K562 (cell line): ENCODE data around the gene SGMS1. TPM values are rescaled to one million over a fixed set of nuclear protein-coding genes. Genes with fewer than 3 reads are reported as not detected.

Experiments used
- ATAC-seq: fragments of 200-7000 bp; cut with Tn5 transposase; 3 replicates; pipeline ENCODE4 v1.9.1; 2020; ENCODE audit warnings: moderate library complexity
- BruUV-seq: library from RNA; stranded (reverse); fragments of 400-500 nt; replicated peaks from 2 replicates; lab custom pipeline; 2021; lab: Mats Ljungman, UMichigan
- CTCF ChIA-PET: fragments of 300-600 bp; formaldehyde crosslinking; extraction: SDS; loops from one replicate; lab custom pipeline; 2021; ENCODE audit warnings: low intra/inter-chr PET ratio; lab: Yijun Ruan, JAX
- POLR2A ChIA-PET: fragments of 300-600, 350-650 bp; sonication (Branson Sonifier 250); formaldehyde crosslinking; extraction: SDS; loops from one replicate; lab custom pipeline; 2021; ENCODE audit warnings: antibody characterized with exemption, inconsistent platforms; lab: Yijun Ruan, JAX
- DNase-seq, 4 experiments: peaks; one replicate each; pipeline versions ENCODE4 v3.0.0 to v3.0.0-alpha.2; 2011 to 2018; ENCODE audit warnings: low spot score in 3 of 4, mixed read lengths in 3 of 4; ENCODE audit errors: extremely low read depth in 1 of 4
- FAIRE-seq: peaks from 2 replicates; lab custom pipeline; 2011; peaks lifted over from hg19 to GRCh38; lab: Jason Lieb, UNC
- H2AFZ ChIP-seq: 2 replicates; pipeline ENCODE4 v1.6.0; 2011; ENCODE audit warnings: low read depth, low read length, control low read depth, inconsistent platforms
- H3K27ac ChIP-seq: fragments of 200-600 bp; 3 replicates; pipeline ENCODE4 v1.8.0; 2011; ENCODE audit warnings: low read depth, mild to moderate bottlenecking, control low read depth, inconsistent platforms, low read length, moderate library complexity, mixed read lengths; ENCODE audit errors: extremely low read depth
- H3K27me3 ChIP-seq, 2 experiments: fragments of 300-600 bp in 1 of 2; 2 replicates in 1 of 2; 3 replicates in 1 of 2; pipeline versions ENCODE4 v1.6.0 to v1.8.0; 2011; ENCODE audit warnings: inconsistent platforms in 2 of 2, low read length in 2 of 2, mild to moderate bottlenecking in 1 of 2, mixed read lengths in 1 of 2, moderate library complexity in 1 of 2; ENCODE audit not compliant: control insufficient read depth in 2 of 2, insufficient read depth in 2 of 2
- H3K36me3 ChIP-seq: fragments of 300-600 bp; 3 replicates; pipeline ENCODE4 v1.8.0; 2011; ENCODE audit warnings: mild to moderate bottlenecking, low read length, inconsistent platforms; ENCODE audit not compliant: control insufficient read depth, insufficient read depth
- H3K4me1 ChIP-seq, 2 experiments: fragments of 200-600 bp in 1 of 2; replicated peaks in 1 of 2; 2 replicates in 1 of 2; 3 replicates in 1 of 2; pipeline versions ENCODE4 v1.5.1 to v1.8.0; 2011; ENCODE audit warnings: inconsistent platforms in 2 of 2, low read length in 2 of 2, mild to moderate bottlenecking in 1 of 2, mixed read lengths in 1 of 2, moderate library complexity in 1 of 2; ENCODE audit not compliant: control insufficient read depth in 2 of 2, insufficient read depth in 2 of 2
- H3K4me2 ChIP-seq: 2 replicates; pipeline ENCODE4 v1.6.1; 2011; ENCODE audit warnings: low read length, control low read depth, inconsistent platforms, mixed read lengths; ENCODE audit not compliant: insufficient read depth
- H3K4me3 ChIP-seq: fragments of 200-600 bp; sonication (generic), shearing (Covaris generic); 2 replicates; pipeline ENCODE4 v1.5.1; 2016; ENCODE audit warnings: control low read depth, inconsistent platforms
- H3K79me2 ChIP-seq: fragments of 200-600 bp; 3 replicates; pipeline ENCODE4 v1.8.0; 2011; ENCODE audit warnings: low read length, inconsistent platforms; ENCODE audit not compliant: control insufficient read depth, insufficient read depth
- H3K9ac ChIP-seq, 2 experiments: 2 replicates each; pipeline versions ENCODE4 v1.6.0 to v1.6.1; 2011; ENCODE audit warnings: low read depth in 2 of 2, low read length in 2 of 2, control low read depth in 1 of 2, inconsistent platforms in 1 of 2, mild to moderate bottlenecking in 1 of 2, mixed read lengths in 1 of 2; ENCODE audit not compliant: insufficient read depth in 1 of 2
- H3K9me1 ChIP-seq: one replicate; pipeline ENCODE4 v1.6.0; 2011; ENCODE audit warnings: inconsistent platforms, mild to moderate bottlenecking, low read length, moderate library complexity; ENCODE audit not compliant: control insufficient read depth, insufficient read depth
- H3K9me3 ChIP-seq: replicated peaks from 2 replicates; pipeline ENCODE4 v1.5.1; 2011; ENCODE audit warnings: low read depth, low read length, inconsistent platforms; ENCODE audit not compliant: control insufficient read depth, insufficient read depth
- H4K20me1 ChIP-seq: replicated peaks from 2 replicates; pipeline ENCODE4 v1.6.1; 2011; ENCODE audit warnings: low read length, inconsistent platforms, mixed read lengths; ENCODE audit not compliant: control insufficient read depth, insufficient read depth
- CEBPB ChIP-seq: fragments of 450-650 bp; IDR thresholded peaks from 2 replicates; pipeline ENCODE4 v1.6.1; 2016; ENCODE audit warnings: missing genetic modification characterization, missing compliant biosample characterization
- FOXK2 ChIP-seq, 2 experiments: fragments of 450-650 bp; IDR thresholded peaks in 1 of 2; conservative IDR thresholded peaks in 1 of 2; 2 replicates each; pipeline ENCODE4 v1.6.1; 2016; ENCODE audit warnings: low read depth in 2 of 2, mild to moderate bottlenecking in 1 of 2
- POLR2B ChIP-seq: fragments of 450-650 bp; IDR thresholded peaks from 2 replicates; pipeline ENCODE4 v1.6.1; 2018; ENCODE audit warnings: low read depth; ENCODE audit not compliant: partially characterized antibody
- TAF15 ChIP-seq: fragments of 200-400 bp; formaldehyde crosslinking; IDR thresholded peaks from 2 replicates; pipeline ENCODE4 v1.6.1; 2017; ENCODE audit warnings: mild to moderate bottlenecking, low read depth, low read length, moderate library complexity
- TEAD1 ChIP-seq, 2 experiments: fragments of 450-650 bp in 1 of 2; sonication (generic) in 1 of 2; formaldehyde crosslinking; IDR thresholded peaks; 2 replicates each; pipeline versions ENCODE4 v1.4.0 to v1.8.0; 2020 to 2022; ENCODE audit warnings: mild to moderate bottlenecking in 2 of 2, missing genetic modification reagents in 1 of 2
- TEAD4 ChIP-seq, 2 experiments: sonication (generic) in 1 of 2; formaldehyde crosslinking in 1 of 2; IDR thresholded peaks; 2 replicates each; pipeline versions ENCODE4 v1.6.1 to v1.8.0; 2012 to 2022; ENCODE audit warnings: borderline replicate concordance in 1 of 2, inconsistent platforms in 1 of 2, low read length in 1 of 2, mild to moderate bottlenecking in 1 of 2, missing genetic modification reagents in 1 of 2
- WGBS: fragments of 100-300 bp; shearing (Covaris generic); methylation state at CpG from one replicate; pipeline ENCODE4 v1.1.6; 2016; ENCODE audit warnings: low coverage, mixed read lengths; ENCODE audit not compliant: insufficient coverage; ENCODE audit errors: missing lambda C conversion rate; 5-methylcytosine and 5-hydroxymethylcytosine counted together
- in situ Hi-C: fragments of 300-500 bp; cut with MboI; formaldehyde crosslinking; loops from 4 replicates; pipeline ENCODE4 v1.15.0; 2018; ENCODE audit warnings: inconsistent platforms, mixed read lengths
- intact Hi-C: fragments of 100-400 bp; cut with micrococcal nuclease; formaldehyde crosslinking; loops from 2 replicates; pipeline ENCODE4 v1.14.2; 2022
- polyA plus RNA-seq, 8 experiments: library from polyadenylated mRNA; depleted of rRNA in 4 of 8; stranded (reverse) in 5 of 8; unstranded in 3 of 8; fragments of >200 nt; fragmentation: Nextera tagmentation in 2 of 8; fragmentation: Illumina TruSeq in 1 of 8; extraction: Ambion mirVana in 2 of 8; extraction: Trizol in 1 of 8; gene quantifications; 2 replicates each; pipeline versions ENCODE4 v1.2.1 to v1.2.3, GENCODE V29; 2011 to 2014; ENCODE audit warnings: inconsistent platforms in 1 of 8, missing spikeins in 1 of 8
- total RNA-seq, 7 experiments: library from RNA; depleted of rRNA in 6 of 7; stranded (reverse); fragments of >200 nt in 6 of 7; fragmentation: Illumina TruSeq in 2 of 7; extraction: Trizol in 2 of 7; gene quantifications; 2 replicates each; pipeline versions ENCODE4 v1.2.1 to v1.2.3, GENCODE V29; 2011 to 2021; ENCODE audit warnings: low replicate concordance in 1 of 7
- TF ChIP-seq, protein P1 (sequence below): fragments of 250-450 bp; sonication (Bioruptor Pico); IDR thresholded peaks from 2 replicates; pipeline ENCODE4 v1.5.0; 2020; ENCODE audit warnings: mild to moderate bottlenecking, borderline replicate concordance
- TF ChIP-seq, protein P2 (sequence below): fragments of 450-650 bp; IDR thresholded peaks from 2 replicates; pipeline ENCODE4 v1.6.1; 2017; ENCODE audit warnings: antibody characterized with exemption, mild to moderate bottlenecking
- TF ChIP-seq, protein P3 (sequence below), 2 experiments: IDR thresholded peaks in 1 of 2; conservative IDR thresholded peaks in 1 of 2; 2 replicates each; pipeline ENCODE4 v1.6.1; 2016; ENCODE audit warnings: low read depth in 2 of 2, mild to moderate bottlenecking in 1 of 2, missing compliant biosample characterization in 1 of 2, missing genetic modification characterization in 1 of 2, moderate library complexity in 1 of 2

The SGMS1 gene
- total and polyA plus RNA-seq, 9 of the 15 experiments (the other 6 are each of a cell fraction or from before 2014, with no cell fraction given), result 22.6 to 232 (median 82.2) TPM

DNA sequence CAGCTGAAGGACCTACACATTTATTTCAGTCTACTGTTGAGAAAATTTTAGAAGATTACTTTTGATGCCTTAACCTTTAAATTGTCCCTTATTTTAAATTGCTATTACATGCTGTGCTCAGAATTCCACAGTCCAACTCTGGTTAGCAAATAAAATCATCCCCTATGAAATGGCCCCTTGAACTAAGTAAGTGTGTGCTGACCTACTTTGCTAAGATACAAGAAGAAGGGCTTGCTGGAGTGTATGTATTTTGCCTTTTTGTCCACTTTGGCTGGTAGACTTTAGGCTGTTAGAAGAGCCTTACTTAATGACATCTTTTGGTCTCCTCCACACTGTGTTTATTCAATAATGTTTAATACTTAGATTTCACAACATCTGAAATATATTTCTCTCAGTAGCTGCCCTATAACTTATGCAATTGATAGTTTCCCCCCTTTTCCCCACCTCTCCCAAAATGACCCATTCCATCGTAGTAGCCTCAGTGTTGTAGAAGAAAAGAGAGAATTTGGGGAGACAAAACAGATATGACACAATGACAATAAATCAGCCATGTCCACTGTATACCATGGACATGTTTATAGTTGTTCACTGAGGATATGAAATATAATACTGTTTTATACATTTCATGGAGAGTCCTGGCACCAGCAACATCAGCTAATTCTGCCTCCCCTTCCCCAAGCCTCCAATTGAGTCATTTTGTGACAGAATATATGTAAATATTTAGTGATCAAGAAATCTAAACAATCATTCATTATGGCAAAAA is 264.6 kb downstream of the SGMS1 start:
- BruUV-seq, result no TSS peak
- intact Hi-C loops (loop anchor here (5.0 kb wide), 1 partner anchor 47 kb away; no protein-coding TSS in a partner anchor), in situ Hi-C loops (no loop called here)
- ChIA-PET CTCF (no interaction called here), POLR2A (interaction anchor here (0.7 to 1.6 kb wide), 4 partner anchors 13 to 167 kb away, joined by 3 to 10 read pairs (median 6); no protein-coding TSS in a partner anchor)
- DNase-seq, result no peak
- peaks cover 4% of the 10 kb centered on the region; the same call in 1 of the 2 replicates for H3K9me3 ChIP-seq
- H4K20me1 ChIP-seq, result no peaks in the 10 kb centered on the region
- peaks cover 15 to 50% of the 10 kb centered on the region in 2 experiments for H3K4me1 ChIP-seq
- no peak overlapping the region for H3K4me3 ChIP-seq
- no peaks in the 10 kb centered on the region for H3K9me1 ChIP-seq
- peak overlapping the region; percentile 32; the same call in 1 of the 2 replicates for H3K4me2 ChIP-seq
- H3K27ac ChIP-seq, result peak overlapping the region; percentile 41
- H3K36me3 ChIP-seq, result peaks cover 20% of the 10 kb centered on the region; the same call in 2 of the 3 replicates
- peak; percentile 38 for ATAC-seq
- peaks cover 85% of the 10 kb centered on the region for H3K79me2 ChIP-seq
- H3K27me3 ChIP-seq, result no peaks in the 10 kb centered on the region
- WGBS, result 38% methylated on average over 1 of the region's 1 CpG
- H3K9ac ChIP-seq, result peak overlapping the region in 1 of 2 experiments; percentile 29; a peak in 1 of 4 replicates
- FAIRE-seq, result no peak
- H2AFZ ChIP-seq, result no peak overlapping the region
- peak; percentile 80 for TF ChIP-seq CEBPB
- TF ChIP-seq, protein P1, sequence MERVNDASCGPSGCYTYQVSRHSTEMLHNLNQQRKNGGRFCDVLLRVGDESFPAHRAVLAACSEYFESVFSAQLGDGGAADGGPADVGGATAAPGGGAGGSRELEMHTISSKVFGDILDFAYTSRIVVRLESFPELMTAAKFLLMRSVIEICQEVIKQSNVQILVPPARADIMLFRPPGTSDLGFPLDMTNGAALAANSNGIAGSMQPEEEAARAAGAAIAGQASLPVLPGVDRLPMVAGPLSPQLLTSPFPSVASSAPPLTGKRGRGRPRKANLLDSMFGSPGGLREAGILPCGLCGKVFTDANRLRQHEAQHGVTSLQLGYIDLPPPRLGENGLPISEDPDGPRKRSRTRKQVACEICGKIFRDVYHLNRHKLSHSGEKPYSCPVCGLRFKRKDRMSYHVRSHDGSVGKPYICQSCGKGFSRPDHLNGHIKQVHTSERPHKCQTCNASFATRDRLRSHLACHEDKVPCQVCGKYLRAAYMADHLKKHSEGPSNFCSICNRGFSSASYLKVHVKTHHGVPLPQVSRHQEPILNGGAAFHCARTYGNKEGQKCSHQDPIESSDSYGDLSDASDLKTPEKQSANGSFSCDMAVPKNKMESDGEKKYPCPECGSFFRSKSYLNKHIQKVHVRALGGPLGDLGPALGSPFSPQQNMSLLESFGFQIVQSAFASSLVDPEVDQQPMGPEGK (CRISPR knock-in tag), result no peak
- TF ChIP-seq TEAD1 (CRISPR knock-in tag; IDR thresholded peaks at IDR 0.05), result no peak
- TF ChIP-seq, protein P2, sequence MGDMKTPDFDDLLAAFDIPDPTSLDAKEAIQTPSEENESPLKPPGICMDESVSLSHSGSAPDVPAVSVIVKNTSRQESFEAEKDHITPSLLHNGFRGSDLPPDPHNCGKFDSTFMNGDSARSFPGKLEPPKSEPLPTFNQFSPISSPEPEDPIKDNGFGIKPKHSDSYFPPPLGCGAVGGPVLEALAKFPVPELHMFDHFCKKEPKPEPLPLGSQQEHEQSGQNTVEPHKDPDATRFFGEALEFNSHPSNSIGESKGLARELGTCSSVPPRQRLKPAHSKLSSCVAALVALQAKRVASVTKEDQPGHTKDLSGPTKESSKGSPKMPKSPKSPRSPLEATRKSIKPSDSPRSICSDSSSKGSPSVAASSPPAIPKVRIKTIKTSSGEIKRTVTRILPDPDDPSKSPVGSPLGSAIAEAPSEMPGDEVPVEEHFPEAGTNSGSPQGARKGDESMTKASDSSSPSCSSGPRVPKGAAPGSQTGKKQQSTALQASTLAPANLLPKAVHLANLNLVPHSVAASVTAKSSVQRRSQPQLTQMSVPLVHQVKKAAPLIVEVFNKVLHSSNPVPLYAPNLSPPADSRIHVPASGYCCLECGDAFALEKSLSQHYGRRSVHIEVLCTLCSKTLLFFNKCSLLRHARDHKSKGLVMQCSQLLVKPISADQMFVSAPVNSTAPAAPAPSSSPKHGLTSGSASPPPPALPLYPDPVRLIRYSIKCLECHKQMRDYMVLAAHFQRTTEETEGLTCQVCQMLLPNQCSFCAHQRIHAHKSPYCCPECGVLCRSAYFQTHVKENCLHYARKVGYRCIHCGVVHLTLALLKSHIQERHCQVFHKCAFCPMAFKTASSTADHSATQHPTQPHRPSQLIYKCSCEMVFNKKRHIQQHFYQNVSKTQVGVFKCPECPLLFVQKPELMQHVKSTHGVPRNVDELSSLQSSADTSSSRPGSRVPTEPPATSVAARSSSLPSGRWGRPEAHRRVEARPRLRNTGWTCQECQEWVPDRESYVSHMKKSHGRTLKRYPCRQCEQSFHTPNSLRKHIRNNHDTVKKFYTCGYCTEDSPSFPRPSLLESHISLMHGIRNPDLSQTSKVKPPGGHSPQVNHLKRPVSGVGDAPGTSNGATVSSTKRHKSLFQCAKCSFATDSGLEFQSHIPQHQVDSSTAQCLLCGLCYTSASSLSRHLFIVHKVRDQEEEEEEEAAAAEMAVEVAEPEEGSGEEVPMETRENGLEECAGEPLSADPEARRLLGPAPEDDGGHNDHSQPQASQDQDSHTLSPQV, result 0 out of 2 replicates have a peak, but pooled peaks have one; percentile 22
- TF ChIP-seq POLR2B, result no peak
- TF ChIP-seq TEAD4 (IDR thresholded peaks at IDR 0.05; ENCODE audit: low read length), result no peak
- TF ChIP-seq TEAD4 (CRISPR knock-in tag; IDR thresholded peaks at IDR 0.05; ENCODE audit: borderline replicate concordance), result no peak
- TF ChIP-seq FOXK2 (conservative IDR thresholded peaks at IDR 0.05 in 1 of 2, IDR thresholded peaks at IDR 0.05 in 1 of 2; ENCODE audit: low read depth in 2 of 2), result 0 out of 4 replicates have a peak, but pooled peaks of 1 of the 2 experiments have one; percentile 13
- TF ChIP-seq TAF15, result no peak
- TF ChIP-seq, protein P3, sequence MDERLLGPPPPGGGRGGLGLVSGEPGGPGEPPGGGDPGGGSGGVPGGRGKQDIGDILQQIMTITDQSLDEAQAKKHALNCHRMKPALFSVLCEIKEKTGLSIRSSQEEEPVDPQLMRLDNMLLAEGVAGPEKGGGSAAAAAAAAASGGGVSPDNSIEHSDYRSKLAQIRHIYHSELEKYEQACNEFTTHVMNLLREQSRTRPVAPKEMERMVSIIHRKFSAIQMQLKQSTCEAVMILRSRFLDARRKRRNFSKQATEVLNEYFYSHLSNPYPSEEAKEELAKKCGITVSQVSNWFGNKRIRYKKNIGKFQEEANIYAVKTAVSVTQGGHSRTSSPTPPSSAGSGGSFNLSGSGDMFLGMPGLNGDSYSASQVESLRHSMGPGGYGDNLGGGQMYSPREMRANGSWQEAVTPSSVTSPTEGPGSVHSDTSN (CRISPR knock-in tag; IDR thresholded peaks at IDR 0.05; ENCODE audit: low read depth), result no peak
- TF ChIP-seq, protein P3 (tag; conservative IDR thresholded peaks at IDR 0.05; ENCODE audit: low read depth), result peak; percentile 69
